Psoas muscle (tissue), 8 donors: ENCODE results near the gene PHF1. TPM values are rescaled to one million over a fixed set of nuclear protein-coding genes. Genes with fewer than 3 reads are reported as not detected.
A peak's percentile ranks its signal among the peaks of the same experiment; 100 is the strongest.

Source experiments
- ATAC-seq, 4 donors: fragments of 200-7000 bp; cut with Tn5 transposase; one replicate each; pipeline ENCODE4 v1.9.1; 2020; ENCODE audit warnings: moderate library complexity in 3 of 4, mild to moderate bottlenecking in 2 of 4
- DNase-seq, 2 donors: peaks; one replicate each; pipeline ENCODE4 v3.0.0-alpha.2; 2020
- H3K27ac ChIP-seq: fragments of 200-600 bp; one replicate; pipeline ENCODE4 v1.8.0; 2022
- H3K27me3 ChIP-seq, 3 donors: fragments of 200-600 bp in 1 of 3; one replicate each; pipeline versions ENCODE4 v1.6.1 to v1.8.0; 2013 to 2022; ENCODE audit warnings: low read length in 2 of 3, mild to moderate bottlenecking in 2 of 3, moderate library complexity in 1 of 3; ENCODE audit not compliant: insufficient read depth in 3 of 3
- H3K36me3 ChIP-seq, 2 donors: fragments of 200-600 bp in 1 of 2; one replicate each; pipeline versions ENCODE4 v1.6.1 to v1.8.0; 2013 to 2022; ENCODE audit warnings: low read depth in 1 of 2, mild to moderate bottlenecking in 1 of 2, moderate library complexity in 1 of 2; ENCODE audit not compliant: insufficient read depth in 1 of 2
- H3K4me1 ChIP-seq: fragments of 200-600 bp; one replicate; pipeline ENCODE4 v1.8.0; 2022
- H3K4me3 ChIP-seq: fragments of 200-600 bp; one replicate; pipeline ENCODE4 v1.8.0; 2022; ENCODE audit warnings: mild to moderate bottlenecking
- H3K9me3 ChIP-seq: fragments of 200-600 bp; one replicate; pipeline ENCODE4 v1.8.0; 2022
- CTCF ChIP-seq: fragments of 200-600 bp; IDR thresholded peaks from one replicate; pipeline ENCODE4 v1.8.0; 2022; ENCODE audit warnings: antibody characterized with exemption
- WGBS, 3 donors: extraction: QIAGEN DNeasy Blood & Tissue Kit; methylation state at CpG; one replicate each; pipeline versions ENCODE4 v1.1.6 to v1.1.7; 2013; 5-methylcytosine and 5-hydroxymethylcytosine counted together
- intact Hi-C, 2 donors: fragments of 100-400 bp; cut with DNase I; formaldehyde crosslinking; loops; one replicate each; pipeline versions ENCODE4 v1.11.0 to v1.14.2; 2022
- polyA plus RNA-seq, 3 donors: library from polyadenylated mRNA; stranded (reverse); fragments of 200-250 nt; gene quantifications; one replicate each; pipeline ENCODE4 v1.2.3, GENCODE V29; 2013
- total RNA-seq, 4 donors: library from RNA; stranded (reverse); fragmentation: NEBNext Ultra II Directional in 2 of 4; extraction: Animal tissue kit (Norgen Biotek cat#: 25700) in 2 of 4; gene quantifications; one replicate each; pipeline versions ENCODE4 v1.2.1 to v1.2.4, GENCODE V29; 2021 to 2023
- donor health status: healthy with polysubstance abuse.
- donor health status: DM: no; HTN: no; CAD: no; lungs with moderate emphysema.
- donor health status: Bipolar disorder and iron deficiency.
- donor health status: healthy.
- donor health status: DM: yes; HTN: yes; CAD: no.
- donor health status: DM: no; HTN: no; CAD: no.
- donor health status: DM: no; HTN: no; CAD: no.
- donor health status: DM: yes; HTN: yes; CAD: no.

Gene PHF1
- total and polyA plus RNA-seq, 7 donors, result 40.5 to 84.8 (median 57.5) TPM

GRCh38 chr6:33411632-33412005 is 805 bp downstream of the PHF1 start:
- no peak for DNase-seq
- peak overlapping the region; percentile 99 for H3K27ac ChIP-seq
- H3K4me3 ChIP-seq, result peak overlapping the region; percentile 100
- H3K4me1 ChIP-seq, result peaks cover 9% of the 10 kb centered on the region
- no peaks in the 10 kb centered on the region for H3K27me3 ChIP-seq
- TF ChIP-seq CTCF, result no peak
- H3K36me3 ChIP-seq, result peaks cover 3 to 46% of the 10 kb centered on the region in 2 donors
- intact Hi-C loops, result loop anchor here in 1 of 2 donors (10.0 kb wide), 1 partner anchor 207 kb away; the partner anchor contains the start of genes HSD17B8, RING1, RXRB and SLC39A7
- H3K9me3 ChIP-seq, result no peaks in the 10 kb centered on the region
- 31 to 61% (median 45%) methylated on average over 6 of the region's 6 CpGs for WGBS, 3 donors
- no peak for ATAC-seq

- no peak for TF ChIP-seq CTCF
- H3K27me3 ChIP-seq, result no peaks in the 10 kb centered on the region
- peaks cover 15% of the 10 kb centered on the region for H3K4me1 ChIP-seq
- intact Hi-C loops, result loop anchor here in 1 of 2 donors (10.0 kb wide), 1 partner anchor 208 kb away; the partner anchor contains the start of genes HSD17B8, RING1, RXRB and SLC39A7
- WGBS, 3 donors, result 88 to 89% (median 88%) methylated on average over 10 of the region's 10 CpGs
- DNase-seq (no peak), ATAC-seq (no peak)
- H3K4me3 ChIP-seq, result peak overlapping the region; percentile 100
- H3K27ac ChIP-seq, result peak overlapping the region; percentile 99
- no peaks in the 10 kb centered on the region for H3K9me3 ChIP-seq
- peaks cover 3 to 47% of the 10 kb centered on the region in 2 donors for H3K36me3 ChIP-seq
Measured at GRCh38 chr6:33412140-33413009, 1.6 kb downstream of the PHF1 start.

- H3K9me3 ChIP-seq, result no peaks in the 10 kb centered on the region
- intact Hi-C loops, result loop anchor here in 1 of 2 donors (10.0 kb wide), 1 partner anchor 209 kb away; the partner anchor contains the start of genes HSD17B8, RING1, RXRB and SLC39A7
- ATAC-seq (no peak), DNase-seq (no peak)
- H3K4me3 ChIP-seq, result no peak overlapping the region
- peaks cover 19% of the 10 kb centered on the region for H3K4me1 ChIP-seq
- peaks cover 3 to 47% of the 10 kb centered on the region in 2 donors for H3K36me3 ChIP-seq
- H3K27me3 ChIP-seq, result no peaks in the 10 kb centered on the region
- no peak overlapping the region for H3K27ac ChIP-seq
- no peak for TF ChIP-seq CTCF
- 80 to 82% (median 81%) methylated on average over 14 of the region's 14 CpGs for WGBS, 3 donors
Measured at GRCh38 chr6:33413241-33414120, 2.7 kb downstream of the PHF1 start.

GRCh38 chr6:33414592-33415271 is 3.9 kb downstream of the PHF1 start:
- no peak for TF ChIP-seq CTCF
- Histone ChIP-seq H3K27ac (no peak overlapping the region), H3K4me1 (peaks cover 23% of the 10 kb centered on the region), H3K36me3 (peaks cover 3 to 47% of the 10 kb centered on the region in 2 donors), H3K4me3 (no peak overlapping the region), H3K9me3 (no peaks in the 10 kb centered on the region), H3K27me3 (no peaks in the 10 kb centered on the region)
- 69 to 79% (median 74%) methylated on average over 11 to 12 of the region's 12 CpGs for WGBS, 3 donors
- ATAC-seq, result no peak
- intact Hi-C loops, result loop anchor here in 1 of 2 donors (10.0 kb wide), 1 partner anchor 210 kb away; the partner anchor contains the start of genes HSD17B8, RING1, RXRB and SLC39A7
- DNase-seq, result no peak
